GM12878 (cell line): ENCODE data around the gene CACNA2D4.

Experiments
- EZH2 ChIP-seq: IDR thresholded peaks from 2 replicates; pipeline ENCODE4 v1.6.1; 2012; ENCODE audit warnings: low read depth, mild to moderate bottlenecking, control low read depth, inconsistent platforms, low read length, borderline replicate concordance; ENCODE audit not compliant: control insufficient read depth
- NFYA ChIP-seq: IDR thresholded peaks from 2 replicates; pipeline ENCODE4 v1.6.1; 2011; ENCODE audit warnings: low read depth, mild to moderate bottlenecking, low read length, improper control_type of control experiment, borderline replicate concordance
- POLR2A ChIP-seq: IDR thresholded peaks from 2 replicates; pipeline ENCODE4 v1.6.1; 2011; ENCODE audit warnings: low read depth, mild to moderate bottlenecking, low read length
- POLR2AphosphoS5 ChIP-seq: IDR thresholded peaks from 2 replicates; pipeline ENCODE4 v1.6.1; 2011; ENCODE audit warnings: mild to moderate bottlenecking, low read length, inconsistent platforms
- SPI1 ChIP-seq: IDR thresholded peaks from 2 replicates; pipeline ENCODE4 v1.6.1; 2011; ENCODE audit warnings: low read depth, mild to moderate bottlenecking, low read length, moderate library complexity, borderline replicate concordance; ENCODE audit not compliant: insufficient read depth
- TF ChIP-seq, protein P1 (sequence below): IDR thresholded peaks from 2 replicates; pipeline ENCODE4 v1.6.1; 2011; ENCODE audit warnings: borderline replicate concordance, low read depth, mild to moderate bottlenecking, moderate library complexity, mixed read lengths, low read length; ENCODE audit not compliant: insufficient read depth; ENCODE audit errors: extremely low read length
- TF ChIP-seq, protein P2 (sequence below): fragments of 450-650 bp; IDR thresholded peaks from 2 replicates; pipeline ENCODE4 v1.6.1; 2017; ENCODE audit warnings: borderline replicate concordance
- TF ChIP-seq, protein P3 (sequence below), 3 experiments: IDR thresholded peaks in 2 of 3; conservative IDR thresholded peaks in 1 of 3; 2 replicates each; pipeline ENCODE4 v1.5.1; 2011; ENCODE audit warnings: low read depth in 3 of 3, low read length in 3 of 3, mild to moderate bottlenecking in 3 of 3, control low read depth in 2 of 3, moderate library complexity in 2 of 3, inconsistent platforms in 1 of 3, mixed read lengths in 1 of 3; ENCODE audit not compliant: control insufficient read depth in 2 of 3, insufficient read depth in 1 of 3; ENCODE audit errors: extremely low read depth in 1 of 3
- TF ChIP-seq, protein P4 (sequence below): fragments of 450-650 bp; formaldehyde crosslinking; IDR thresholded peaks from 2 replicates; pipeline ENCODE4 v1.4.0; 2022; ENCODE audit warnings: mild to moderate bottlenecking, moderate library complexity

DNA sequence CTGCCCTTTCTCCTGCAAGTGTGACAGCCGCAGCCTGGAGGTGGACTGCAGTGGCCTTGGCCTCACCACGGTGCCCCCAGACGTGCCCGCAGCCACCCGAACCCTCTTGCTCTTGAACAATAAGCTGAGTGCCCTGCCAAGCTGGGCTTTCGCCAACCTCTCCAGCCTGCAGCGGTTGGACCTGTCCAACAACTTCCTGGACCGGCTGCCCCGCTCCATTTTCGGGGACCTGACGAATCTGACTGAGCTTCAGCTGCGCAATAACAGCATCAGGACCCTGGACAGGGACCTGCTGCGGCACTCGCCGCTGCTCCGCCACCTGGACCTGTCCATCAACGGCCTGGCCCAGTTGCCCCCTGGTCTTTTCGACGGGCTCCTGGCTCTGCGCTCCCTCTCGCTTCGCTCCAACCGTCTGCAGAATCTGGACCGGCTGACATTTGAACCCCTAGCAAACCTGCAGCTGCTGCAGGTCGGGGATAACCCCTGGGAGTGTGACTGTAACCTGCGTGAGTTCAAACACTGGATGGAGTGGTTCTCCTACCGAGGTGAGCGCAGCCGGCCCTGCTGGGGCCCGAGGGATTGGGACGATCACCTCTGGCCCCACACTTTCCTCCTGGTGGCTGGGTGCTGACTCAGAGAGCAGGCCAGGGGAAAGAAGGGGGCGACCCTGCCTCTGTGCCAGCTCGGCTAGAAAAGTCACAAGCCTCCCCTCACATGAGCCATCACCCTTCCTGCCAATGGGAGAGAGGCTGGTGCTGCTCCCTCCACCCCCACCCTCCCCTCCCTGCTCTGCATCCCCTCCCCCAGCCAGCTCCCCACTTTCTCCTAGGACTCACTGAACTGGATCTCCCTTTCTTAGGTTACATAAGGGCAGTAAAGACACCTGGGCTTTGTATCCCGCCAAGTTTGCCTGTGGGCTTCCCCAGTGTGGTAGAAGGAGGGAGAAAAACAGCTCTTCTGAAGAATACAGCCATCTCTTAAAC, 87.2 kb downstream of the CACNA2D4 start:
- no peak for TF ChIP-seq POLR2A
- TF ChIP-seq SPI1: no peak
- TF ChIP-seq, protein P1, sequence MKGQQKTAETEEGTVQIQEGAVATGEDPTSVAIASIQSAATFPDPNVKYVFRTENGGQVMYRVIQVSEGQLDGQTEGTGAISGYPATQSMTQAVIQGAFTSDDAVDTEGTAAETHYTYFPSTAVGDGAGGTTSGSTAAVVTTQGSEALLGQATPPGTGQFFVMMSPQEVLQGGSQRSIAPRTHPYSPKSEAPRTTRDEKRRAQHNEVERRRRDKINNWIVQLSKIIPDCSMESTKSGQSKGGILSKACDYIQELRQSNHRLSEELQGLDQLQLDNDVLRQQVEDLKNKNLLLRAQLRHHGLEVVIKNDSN: no peak
- TF ChIP-seq, protein P2, sequence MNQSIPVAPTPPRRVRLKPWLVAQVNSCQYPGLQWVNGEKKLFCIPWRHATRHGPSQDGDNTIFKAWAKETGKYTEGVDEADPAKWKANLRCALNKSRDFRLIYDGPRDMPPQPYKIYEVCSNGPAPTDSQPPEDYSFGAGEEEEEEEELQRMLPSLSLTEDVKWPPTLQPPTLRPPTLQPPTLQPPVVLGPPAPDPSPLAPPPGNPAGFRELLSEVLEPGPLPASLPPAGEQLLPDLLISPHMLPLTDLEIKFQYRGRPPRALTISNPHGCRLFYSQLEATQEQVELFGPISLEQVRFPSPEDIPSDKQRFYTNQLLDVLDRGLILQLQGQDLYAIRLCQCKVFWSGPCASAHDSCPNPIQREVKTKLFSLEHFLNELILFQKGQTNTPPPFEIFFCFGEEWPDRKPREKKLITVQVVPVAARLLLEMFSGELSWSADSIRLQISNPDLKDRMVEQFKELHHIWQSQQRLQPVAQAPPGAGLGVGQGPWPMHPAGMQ: no peak
- no peak for TF ChIP-seq POLR2AphosphoS5
- TF ChIP-seq NFYA: no peak
- TF ChIP-seq, protein P3, sequence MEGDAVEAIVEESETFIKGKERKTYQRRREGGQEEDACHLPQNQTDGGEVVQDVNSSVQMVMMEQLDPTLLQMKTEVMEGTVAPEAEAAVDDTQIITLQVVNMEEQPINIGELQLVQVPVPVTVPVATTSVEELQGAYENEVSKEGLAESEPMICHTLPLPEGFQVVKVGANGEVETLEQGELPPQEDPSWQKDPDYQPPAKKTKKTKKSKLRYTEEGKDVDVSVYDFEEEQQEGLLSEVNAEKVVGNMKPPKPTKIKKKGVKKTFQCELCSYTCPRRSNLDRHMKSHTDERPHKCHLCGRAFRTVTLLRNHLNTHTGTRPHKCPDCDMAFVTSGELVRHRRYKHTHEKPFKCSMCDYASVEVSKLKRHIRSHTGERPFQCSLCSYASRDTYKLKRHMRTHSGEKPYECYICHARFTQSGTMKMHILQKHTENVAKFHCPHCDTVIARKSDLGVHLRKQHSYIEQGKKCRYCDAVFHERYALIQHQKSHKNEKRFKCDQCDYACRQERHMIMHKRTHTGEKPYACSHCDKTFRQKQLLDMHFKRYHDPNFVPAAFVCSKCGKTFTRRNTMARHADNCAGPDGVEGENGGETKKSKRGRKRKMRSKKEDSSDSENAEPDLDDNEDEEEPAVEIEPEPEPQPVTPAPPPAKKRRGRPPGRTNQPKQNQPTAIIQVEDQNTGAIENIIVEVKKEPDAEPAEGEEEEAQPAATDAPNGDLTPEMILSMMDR (IDR thresholded peaks at IDR 0.05 in 2 of 3, conservative IDR thresholded peaks at IDR 0.05 in 1 of 3; ENCODE audit: control insufficient read depth in 2 of 3, extremely low read depth in 1 of 3, insufficient read depth in 1 of 3, low read depth in 3 of 3, low read length in 3 of 3): no peak
- TF ChIP-seq EZH2: no peak
- TF ChIP-seq, protein P4, sequence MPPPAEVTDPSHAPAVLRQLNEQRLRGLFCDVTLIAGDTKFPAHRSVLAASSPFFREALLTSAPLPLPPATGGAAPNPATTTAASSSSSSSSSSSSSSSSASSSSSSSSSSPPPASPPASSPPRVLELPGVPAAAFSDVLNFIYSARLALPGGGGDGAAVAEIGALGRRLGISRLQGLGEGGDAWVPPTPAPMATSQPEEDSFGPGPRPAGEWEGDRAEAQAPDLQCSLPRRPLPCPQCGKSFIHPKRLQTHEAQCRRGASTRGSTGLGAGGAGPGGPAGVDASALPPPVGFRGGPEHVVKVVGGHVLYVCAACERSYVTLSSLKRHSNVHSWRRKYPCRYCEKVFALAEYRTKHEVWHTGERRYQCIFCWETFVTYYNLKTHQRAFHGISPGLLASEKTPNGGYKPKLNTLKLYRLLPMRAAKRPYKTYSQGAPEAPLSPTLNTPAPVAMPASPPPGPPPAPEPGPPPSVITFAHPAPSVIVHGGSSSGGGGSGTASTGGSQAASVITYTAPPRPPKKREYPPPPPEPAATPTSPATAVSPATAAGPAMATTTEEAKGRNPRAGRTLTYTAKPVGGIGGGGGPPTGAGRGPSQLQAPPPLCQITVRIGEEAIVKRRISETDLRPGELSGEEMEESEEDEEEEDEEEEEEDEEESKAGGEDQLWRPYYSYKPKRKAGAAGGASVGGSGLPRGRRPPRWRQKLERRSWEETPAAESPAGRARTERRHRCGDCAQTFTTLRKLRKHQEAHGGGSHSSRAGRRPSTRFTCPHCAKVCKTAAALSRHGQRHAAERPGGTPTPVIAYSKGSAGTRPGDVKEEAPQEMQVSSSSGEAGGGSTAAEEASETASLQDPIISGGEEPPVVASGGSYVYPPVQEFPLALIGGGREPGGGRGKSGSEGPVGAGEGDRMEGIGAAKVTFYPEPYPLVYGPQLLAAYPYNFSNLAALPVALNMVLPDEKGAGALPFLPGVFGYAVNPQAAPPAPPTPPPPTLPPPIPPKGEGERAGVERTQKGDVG (CRISPR knock-in tag): no peak
